SK-N-SH treated with all-trans-retinoic acid at 6 μM for 48 hours (cell line): ENCODE measurements around the gene FTO.

ENCODE experiments used
- ATAC-seq: fragments of 200-7000 bp; cut with Tn5 transposase; 3 replicates; pipeline ENCODE4 v1.9.1; 2020; ENCODE audit warnings: mild to moderate bottlenecking, moderate library complexity
- ARNTL ChIP-seq: fragments of 450-650 bp; formaldehyde crosslinking; IDR thresholded peaks from 2 replicates; pipeline ENCODE4 v1.5.0; 2020; ENCODE audit warnings: low read depth, mild to moderate bottlenecking, moderate library complexity, borderline replicate concordance
- CSDC2 ChIP-seq: fragments of 250-450 bp; sonication (Bioruptor Pico); IDR thresholded peaks from 2 replicates; pipeline ENCODE4 v1.5.0; 2020; ENCODE audit warnings: mild to moderate bottlenecking, moderate library complexity
- ESRRG ChIP-seq: fragments of 250-450 bp; sonication (Bioruptor Pico); IDR thresholded peaks from 2 replicates; pipeline ENCODE4 v1.6.1; 2021; ENCODE audit warnings: mild to moderate bottlenecking
- GLIS3 ChIP-seq: fragments of 250-450 bp; sonication (Bioruptor Pico); IDR thresholded peaks from 2 replicates; pipeline ENCODE4 v1.5.0; 2020; ENCODE audit warnings: mild to moderate bottlenecking, moderate library complexity
- ISL1 ChIP-seq: fragments of 250-450 bp; sonication (Bioruptor Pico); IDR thresholded peaks from 2 replicates; pipeline ENCODE4 v2.1.2; 2022; ENCODE audit warnings: mild to moderate bottlenecking, moderate library complexity
- OSR1 ChIP-seq: fragments of 250-450 bp; sonication (Bioruptor Pico); IDR thresholded peaks from 2 replicates; pipeline ENCODE4 v1.8.0; 2022; ENCODE audit warnings: moderate library complexity, mild to moderate bottlenecking, inconsistent platforms
- PATZ1 ChIP-seq: fragments of 250-450 bp; sonication (Bioruptor Pico); IDR thresholded peaks from 2 replicates; pipeline ENCODE4 v1.8.0; 2020; ENCODE audit warnings: mild to moderate bottlenecking, moderate library complexity, borderline replicate concordance
- PPARA ChIP-seq: fragments of 250-450 bp; sonication (Bioruptor Pico); IDR thresholded peaks from 2 replicates; pipeline ENCODE4 v1.5.0; 2020; ENCODE audit warnings: mild to moderate bottlenecking, borderline replicate concordance
- RARB ChIP-seq: fragments of 250-450 bp; sonication (Bioruptor Pico); IDR thresholded peaks from 2 replicates; pipeline ENCODE4 v1.8.0; 2021; ENCODE audit warnings: mild to moderate bottlenecking, moderate library complexity
- SNAI2 ChIP-seq: fragments of 250-450 bp; sonication (Bioruptor Pico); IDR thresholded peaks from 2 replicates; pipeline ENCODE4 v1.5.0; 2020; ENCODE audit warnings: mild to moderate bottlenecking, moderate library complexity
- TCF4 ChIP-seq: fragments of 250-450 bp; sonication (Bioruptor Pico); IDR thresholded peaks from 2 replicates; pipeline ENCODE4 v1.8.0; 2021; ENCODE audit warnings: mild to moderate bottlenecking, moderate library complexity, borderline replicate concordance
- TOX ChIP-seq: fragments of 250-450 bp; sonication (Bioruptor Pico); IDR thresholded peaks from 2 replicates; pipeline ENCODE4 v1.8.0; 2021; ENCODE audit warnings: mild to moderate bottlenecking, moderate library complexity, borderline replicate concordance
- ZC3H10 ChIP-seq: fragments of 250-450 bp; sonication (Bioruptor Pico); IDR thresholded peaks from 2 replicates; pipeline ENCODE4 v1.5.1; 2021; ENCODE audit warnings: mild to moderate bottlenecking, moderate library complexity
- ZFP30 ChIP-seq: fragments of 450-650 bp; formaldehyde crosslinking; IDR thresholded peaks from 2 replicates; pipeline ENCODE4 v1.5.0; 2022; ENCODE audit warnings: mild to moderate bottlenecking, moderate library complexity
- ZNF565 ChIP-seq: fragments of 450-650 bp; formaldehyde crosslinking; conservative IDR thresholded peaks from 2 replicates; pipeline ENCODE4 v1.5.0; 2020; ENCODE audit warnings: low read depth, mild to moderate bottlenecking, moderate library complexity
- ZNF70 ChIP-seq: fragments of 450-650 bp; formaldehyde crosslinking; IDR thresholded peaks from 2 replicates; pipeline ENCODE4 v1.5.0; 2020; ENCODE audit warnings: mild to moderate bottlenecking, moderate library complexity
- ZNF8 ChIP-seq: fragments of 450-650 bp; formaldehyde crosslinking; IDR thresholded peaks from 2 replicates; pipeline ENCODE4 v1.5.0; 2020; ENCODE audit warnings: mild to moderate bottlenecking, moderate library complexity
- TF ChIP-seq, protein P1 (sequence below): fragments of 250-450 bp; sonication (Bioruptor Pico); IDR thresholded peaks from 2 replicates; pipeline ENCODE4 v1.5.0; 2020; ENCODE audit warnings: mild to moderate bottlenecking, moderate library complexity
- TF ChIP-seq, protein P2 (sequence below): fragments of 250-450 bp; sonication (Bioruptor Pico); IDR thresholded peaks from 2 replicates; pipeline ENCODE4 v1.5.1; 2020; ENCODE audit warnings: low read depth, mild to moderate bottlenecking, moderate library complexity

FTO gene

DNA sequence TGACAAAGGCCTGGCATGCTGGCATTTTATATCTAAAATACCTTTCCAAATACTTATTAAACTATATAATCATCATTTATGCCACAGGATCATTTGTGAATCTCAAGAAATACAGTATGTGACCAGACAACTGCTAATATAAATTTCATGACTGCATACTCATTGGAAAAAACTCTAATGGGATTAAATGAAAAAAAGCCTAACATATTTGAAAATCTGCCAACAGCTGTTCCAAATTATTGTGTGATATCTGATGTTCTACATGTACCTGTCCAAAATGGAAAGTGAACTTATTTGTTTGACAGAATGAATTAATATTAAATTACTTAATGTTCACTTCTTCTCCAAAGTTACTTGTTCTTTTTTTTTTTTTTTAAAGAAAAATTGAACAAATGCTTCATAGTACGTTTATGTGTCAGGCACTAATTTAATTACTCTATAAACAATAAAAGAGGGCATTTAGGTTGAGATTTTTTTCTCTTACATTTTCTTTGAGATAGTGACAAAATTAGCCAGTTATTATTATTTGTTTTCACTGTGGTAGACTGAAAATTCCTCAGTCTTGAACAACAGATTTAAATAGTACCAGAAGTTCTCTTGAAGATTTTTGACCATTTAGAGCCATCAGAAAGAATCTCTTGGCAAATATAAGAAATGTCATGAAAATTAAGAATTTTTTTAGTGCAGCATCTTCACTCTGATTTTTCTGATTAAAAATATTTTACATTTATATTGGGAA lies 114.0 kb downstream of the FTO start:
- ATAC-seq, result peak; percentile 23
- TF ChIP-seq ZC3H10 (CRISPR knock-in tag) (0 out of 2 replicates have a peak, but pooled peaks have one; percentile 32), SNAI2 (CRISPR knock-in tag) (0 out of 2 replicates have a peak, but pooled peaks have one; percentile 21), ISL1 (CRISPR knock-in tag) (peak; percentile 95), TCF4 (CRISPR knock-in tag) (peak; percentile 96), ARNTL (CRISPR knock-in tag) (no peak), TOX (peak; percentile 50; the same call in 1 of the 2 replicates)
- TF ChIP-seq, protein P1, sequence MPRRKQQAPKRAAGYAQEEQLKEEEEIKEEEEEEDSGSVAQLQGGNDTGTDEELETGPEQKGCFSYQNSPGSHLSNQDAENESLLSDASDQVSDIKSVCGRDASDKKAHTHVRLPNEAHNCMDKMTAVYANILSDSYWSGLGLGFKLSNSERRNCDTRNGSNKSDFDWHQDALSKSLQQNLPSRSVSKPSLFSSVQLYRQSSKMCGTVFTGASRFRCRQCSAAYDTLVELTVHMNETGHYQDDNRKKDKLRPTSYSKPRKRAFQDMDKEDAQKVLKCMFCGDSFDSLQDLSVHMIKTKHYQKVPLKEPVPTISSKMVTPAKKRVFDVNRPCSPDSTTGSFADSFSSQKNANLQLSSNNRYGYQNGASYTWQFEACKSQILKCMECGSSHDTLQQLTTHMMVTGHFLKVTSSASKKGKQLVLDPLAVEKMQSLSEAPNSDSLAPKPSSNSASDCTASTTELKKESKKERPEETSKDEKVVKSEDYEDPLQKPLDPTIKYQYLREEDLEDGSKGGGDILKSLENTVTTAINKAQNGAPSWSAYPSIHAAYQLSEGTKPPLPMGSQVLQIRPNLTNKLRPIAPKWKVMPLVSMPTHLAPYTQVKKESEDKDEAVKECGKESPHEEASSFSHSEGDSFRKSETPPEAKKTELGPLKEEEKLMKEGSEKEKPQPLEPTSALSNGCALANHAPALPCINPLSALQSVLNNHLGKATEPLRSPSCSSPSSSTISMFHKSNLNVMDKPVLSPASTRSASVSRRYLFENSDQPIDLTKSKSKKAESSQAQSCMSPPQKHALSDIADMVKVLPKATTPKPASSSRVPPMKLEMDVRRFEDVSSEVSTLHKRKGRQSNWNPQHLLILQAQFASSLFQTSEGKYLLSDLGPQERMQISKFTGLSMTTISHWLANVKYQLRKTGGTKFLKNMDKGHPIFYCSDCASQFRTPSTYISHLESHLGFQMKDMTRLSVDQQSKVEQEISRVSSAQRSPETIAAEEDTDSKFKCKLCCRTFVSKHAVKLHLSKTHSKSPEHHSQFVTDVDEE (CRISPR knock-in tag), result no peak
- TF ChIP-seq, protein P2, sequence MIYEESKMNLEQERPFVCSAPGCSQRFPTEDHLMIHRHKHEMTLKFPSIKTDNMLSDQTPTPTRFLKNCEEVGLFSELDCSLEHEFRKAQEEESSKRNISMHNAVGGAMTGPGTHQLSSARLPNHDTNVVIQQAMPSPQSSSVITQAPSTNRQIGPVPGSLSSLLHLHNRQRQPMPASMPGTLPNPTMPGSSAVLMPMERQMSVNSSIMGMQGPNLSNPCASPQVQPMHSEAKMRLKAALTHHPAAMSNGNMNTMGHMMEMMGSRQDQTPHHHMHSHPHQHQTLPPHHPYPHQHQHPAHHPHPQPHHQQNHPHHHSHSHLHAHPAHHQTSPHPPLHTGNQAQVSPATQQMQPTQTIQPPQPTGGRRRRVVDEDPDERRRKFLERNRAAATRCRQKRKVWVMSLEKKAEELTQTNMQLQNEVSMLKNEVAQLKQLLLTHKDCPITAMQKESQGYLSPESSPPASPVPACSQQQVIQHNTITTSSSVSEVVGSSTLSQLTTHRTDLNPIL (CRISPR knock-in tag), result peak; percentile 62; the same call in 1 of the 2 replicates

GRCh38 chr16:53821487-53821886 lies 117.5 kb downstream of the FTO start:
- TF ChIP-seq PPARA, result no peak
- no peak for TF ChIP-seq TCF4 (CRISPR knock-in tag)
- no peak for TF ChIP-seq GLIS3
- TF ChIP-seq ZC3H10 (CRISPR knock-in tag), result no peak
- no peak for TF ChIP-seq ISL1 (CRISPR knock-in tag)
- TF ChIP-seq PATZ1 (CRISPR knock-in tag), result no peak
- TF ChIP-seq RARB (CRISPR knock-in tag), result no peak
- TF ChIP-seq ZNF8 (CRISPR knock-in tag), result no peak
- no peak for TF ChIP-seq CSDC2 (CRISPR knock-in tag)
- no peak for TF ChIP-seq OSR1 (CRISPR knock-in tag)
- TF ChIP-seq ARNTL (CRISPR knock-in tag), result no peak
- TF ChIP-seq ZNF565, result no peak
- TF ChIP-seq ZFP30 (CRISPR knock-in tag), result no peak
- TF ChIP-seq, protein P1 (CRISPR knock-in tag), result no peak
- ATAC-seq, result peak; percentile 62

GRCh38 chr16:53821957-53822625 lies 118.1 kb downstream of the FTO start:
- TF ChIP-seq ZNF8 (CRISPR knock-in tag), result no peak
- no peak for TF ChIP-seq ZC3H10 (CRISPR knock-in tag)
- TF ChIP-seq OSR1 (CRISPR knock-in tag), result no peak
- TF ChIP-seq ZNF70 (CRISPR knock-in tag), result no peak
- TF ChIP-seq ISL1 (CRISPR knock-in tag), result peak; percentile 46; the same call in 1 of the 2 replicates
- no peak for TF ChIP-seq ESRRG (CRISPR knock-in tag)
- peak; percentile 85 for ATAC-seq
